IMR-90 (cell line): Measurements from ENCODE around the gene NT5C3A. TPM values are rescaled to one million over a fixed set of nuclear protein-coding genes. Genes with fewer than 3 reads are reported as not detected.
"Not testable (repeated sequence)": the region's sequence is repeated elsewhere in the genome, so short reads cannot be mapped to it uniquely, and the experiment has no call there.

Experiments used
- ATAC-seq: fragments of 200-7000 bp; cut with Tn5 transposase; 2 replicates; pipeline ENCODE4 v1.9.1; 2020; ENCODE audit warnings: low read depth, mild to moderate bottlenecking, moderate library complexity
- BruUV-seq: library from RNA; stranded (reverse); fragments of 400-500 nt; replicated peaks from 2 replicates; lab custom pipeline; 2021; lab: Mats Ljungman, UMichigan
- CTCF ChIA-PET: fragments of 300-600 bp; formaldehyde crosslinking; extraction: SDS; loops from one replicate; lab custom pipeline; 2021; ENCODE audit warnings: antibody characterized with exemption; lab: Yijun Ruan, JAX
- POLR2A ChIA-PET: fragments of 300-600 bp; sonication (Branson Sonifier 250); formaldehyde crosslinking; loops from one replicate; lab custom pipeline; 2022; ENCODE audit warnings: antibody characterized with exemption; ENCODE audit not compliant: unreplicated experiment; lab: Charles Lee
- DNase-seq: peaks from one replicate; pipeline ENCODE4 v3.0.0; 2013
- H2AFZ ChIP-seq: replicated peaks from 2 replicates; pipeline ENCODE3; 2013; ENCODE audit warnings: low read length, mild to moderate bottlenecking; ENCODE audit not compliant: poor library complexity
- H2AK5ac ChIP-seq: 2 replicates; pipeline ENCODE4 v1.6.1; 2013; ENCODE audit warnings: low read depth, low read length, inconsistent platforms
- H2AK9ac ChIP-seq: replicated peaks from 2 replicates; pipeline ENCODE3; 2013; ENCODE audit warnings: mild to moderate bottlenecking, low read depth, low read length, moderate library complexity; ENCODE audit not compliant: poor library complexity
- H2BK120ac ChIP-seq: 2 replicates; pipeline ENCODE4 v1.6.1; 2013; ENCODE audit warnings: low read depth, low read length, inconsistent platforms
- H2BK15ac ChIP-seq: 3 replicates; pipeline ENCODE4 v1.6.1; 2013; ENCODE audit warnings: low read depth, low read length, inconsistent platforms
- H2BK20ac ChIP-seq: 2 replicates; pipeline ENCODE4 v1.6.1; 2013; ENCODE audit warnings: low read depth, mild to moderate bottlenecking, inconsistent platforms, low read length, moderate library complexity
- H2BK5ac ChIP-seq: 2 replicates; pipeline ENCODE4 v1.6.1; 2013; ENCODE audit warnings: mild to moderate bottlenecking, low read depth, low read length, inconsistent platforms; ENCODE audit not compliant: poor library complexity, severe bottlenecking
- H3K14ac ChIP-seq: replicated peaks from 2 replicates; pipeline ENCODE4 v1.6.1; 2013; ENCODE audit warnings: low read depth, low read length, inconsistent platforms
- H3K18ac ChIP-seq: 2 replicates; pipeline ENCODE4 v1.6.1; 2013; ENCODE audit warnings: low read depth, low read length, control low read depth
- H3K23ac ChIP-seq: 2 replicates; pipeline ENCODE4 v1.6.1; 2013; ENCODE audit warnings: low read depth, low read length, inconsistent platforms
- H3K27ac ChIP-seq: 2 replicates; pipeline ENCODE4 v1.5.1; 2013; ENCODE audit warnings: mild to moderate bottlenecking, control low read depth, low read length; ENCODE audit not compliant: insufficient read depth
- H3K27me3 ChIP-seq: 2 replicates; pipeline ENCODE4 v1.6.1; 2013; ENCODE audit warnings: low read length; ENCODE audit not compliant: control insufficient read depth, insufficient read depth
- H3K36me3 ChIP-seq: 2 replicates; pipeline ENCODE4 v1.6.1; 2013; ENCODE audit warnings: low read length, mixed read lengths; ENCODE audit not compliant: control insufficient read depth, insufficient read depth
- H3K4ac ChIP-seq: 2 replicates; pipeline ENCODE4 v1.6.1; 2013; ENCODE audit warnings: low read depth, low read length, inconsistent platforms
- H3K4me1 ChIP-seq: 2 replicates; pipeline ENCODE4 v1.6.1; 2013; ENCODE audit warnings: low read length, mixed read lengths; ENCODE audit not compliant: control insufficient read depth, insufficient read depth
- H3K4me2 ChIP-seq: 2 replicates; pipeline ENCODE4 v1.6.1; 2013; ENCODE audit warnings: low read depth, mild to moderate bottlenecking, control low read depth, low read length, moderate library complexity
- H3K4me3 ChIP-seq: 2 replicates; pipeline ENCODE4 v1.5.1; 2013; ENCODE audit warnings: low read depth, mild to moderate bottlenecking, control low read depth, low read length, moderate library complexity; ENCODE audit not compliant: insufficient read depth
- H3K56ac ChIP-seq: 2 replicates; pipeline ENCODE4 v1.6.1; 2013; ENCODE audit warnings: low read length, inconsistent platforms; ENCODE audit not compliant: insufficient read depth; ENCODE audit errors: extremely low read depth
- H3K79me1 ChIP-seq, 2 experiments: 2 replicates each; pipeline ENCODE4 v1.6.1; 2013; ENCODE audit warnings: low read length in 2 of 2, inconsistent platforms in 1 of 2, low read depth in 1 of 2
- H3K9ac ChIP-seq: 2 replicates; pipeline ENCODE4 v1.6.1; 2013; ENCODE audit warnings: low read depth, low read length, control low read depth
- H3K9me1 ChIP-seq: 2 replicates; pipeline ENCODE4 v1.6.1; 2013; ENCODE audit warnings: low read length, inconsistent platforms; ENCODE audit not compliant: insufficient read depth
- H3K9me3 ChIP-seq: 2 replicates; pipeline ENCODE4 v1.6.1; 2013; ENCODE audit warnings: low read length; ENCODE audit not compliant: control insufficient read depth, insufficient read depth
- H4K20me1 ChIP-seq: 2 replicates; pipeline ENCODE4 v1.6.1; 2013; ENCODE audit warnings: low read length, inconsistent platforms; ENCODE audit not compliant: insufficient read depth
- H4K5ac ChIP-seq: 2 replicates; pipeline ENCODE4 v1.6.1; 2013; ENCODE audit warnings: mild to moderate bottlenecking, low read depth, low read length, control low read depth
- H4K8ac ChIP-seq, 2 experiments: 2 replicates each; pipeline ENCODE4 v1.6.1; 2013; ENCODE audit warnings: low read depth in 2 of 2, low read length in 2 of 2, control low read depth in 1 of 2, inconsistent platforms in 1 of 2
- H4K91ac ChIP-seq: 2 replicates; pipeline ENCODE4 v1.6.1; 2013; ENCODE audit warnings: low read depth, low read length, inconsistent platforms; ENCODE audit not compliant: insufficient read depth
- WGBS, 2 experiments: methylation state at CpG; one replicate each; pipeline versions ENCODE4 v1.1.5 to v1.1.7; 2013; ENCODE audit warnings: missing lambda C conversion rate in 2 of 2; ENCODE audit not compliant: insufficient read length in 1 of 2; ENCODE audit errors: extremely low coverage in 2 of 2; 5-methylcytosine and 5-hydroxymethylcytosine counted together
- dilution Hi-C: fragments of 300-500 bp; cut with HindIII; formaldehyde crosslinking; loops from one replicate; pipeline ENCODE4 v1.14.3; 2018; ENCODE audit warnings: low sequenced_read_pairs; ENCODE audit not compliant: unreplicated experiment
- in situ Hi-C: fragments of 300-500 bp; cut with MboI; formaldehyde crosslinking; loops from 3 replicates; pipeline ENCODE4 v1.14.3; 2019; ENCODE audit warnings: low sequenced_read_pairs, inconsistent platforms, mixed read lengths
- intact Hi-C: fragments of 100-400 bp; cut with micrococcal nuclease; formaldehyde crosslinking; loops from 2 replicates; pipeline ENCODE4 v1.10.0; 2022
- polyA plus RNA-seq, 3 experiments: library from polyadenylated mRNA; depleted of rRNA; stranded (reverse); fragments of >200 nt; gene quantifications; 2 replicates each; pipeline ENCODE4 v1.2.3, GENCODE V29; 2012; ENCODE audit warnings: low replicate concordance in 1 of 3
- total RNA-seq: library from RNA; depleted of rRNA; stranded (reverse); fragments of >200 nt; gene quantifications from 2 replicates; pipeline ENCODE4 v1.2.3, GENCODE V29; 2012

NT5C3A gene
- total and polyA plus RNA-seq, 2 of the 4 experiments (the other 2 are of a cell fraction) = 11.3 to 12.2 TPM

GRCh38 chr7:33004104-33004616, 58.4 kb downstream of the NT5C3A start:
- H2AK9ac ChIP-seq, H3K9me3 ChIP-seq, H4K20me1 ChIP-seq, POLR2A ChIA-PET, H3K56ac ChIP-seq, H3K9me1 ChIP-seq, H4K91ac ChIP-seq, H3K27ac ChIP-seq, H3K4me3 ChIP-seq, H3K79me1 ChIP-seq, BruUV-seq, H3K4ac ChIP-seq, H4K5ac ChIP-seq, H3K23ac ChIP-seq, DNase-seq, H3K4me1 ChIP-seq, ATAC-seq, H3K14ac ChIP-seq, H3K18ac ChIP-seq, H2BK15ac ChIP-seq, CTCF ChIA-PET, dilution Hi-C loops, H4K8ac ChIP-seq, H2BK120ac ChIP-seq, H2AFZ ChIP-seq, H2AK5ac ChIP-seq, intact Hi-C loops, H3K4me2 ChIP-seq, H3K27me3 ChIP-seq, H3K9ac ChIP-seq, H2BK20ac ChIP-seq, in situ Hi-C loops, H2BK5ac ChIP-seq: not testable (repeated sequence)
- WGBS, 2 experiments = 60% methylated on average over 6 of the region's 10 CpGs; no CpG with 5 or more reads in 1 of the 2 experiments
- peaks cover 21% of the 10 kb centered on the region for H3K36me3 ChIP-seq

GRCh38 chr7:33003111-33003510, 59.5 kb downstream of the NT5C3A start:
- H3K18ac ChIP-seq, H3K23ac ChIP-seq, H3K9ac ChIP-seq, in situ Hi-C loops, H3K27me3 ChIP-seq, H2BK120ac ChIP-seq, H4K91ac ChIP-seq, H3K9me1 ChIP-seq, dilution Hi-C loops, H4K5ac ChIP-seq, H3K56ac ChIP-seq, H2BK15ac ChIP-seq, POLR2A ChIA-PET, H3K79me1 ChIP-seq, H4K20me1 ChIP-seq, H3K27ac ChIP-seq, H3K4me1 ChIP-seq, DNase-seq, H3K14ac ChIP-seq, CTCF ChIA-PET, H3K4me3 ChIP-seq, H2AK5ac ChIP-seq, H2BK5ac ChIP-seq, intact Hi-C loops, H4K8ac ChIP-seq, BruUV-seq, H2AFZ ChIP-seq, H3K9me3 ChIP-seq, ATAC-seq, H2AK9ac ChIP-seq, H3K4me2 ChIP-seq, H3K4ac ChIP-seq, H2BK20ac ChIP-seq: not testable (repeated sequence)
- H3K36me3 ChIP-seq = peaks cover 21% of the 10 kb centered on the region
